H1 (cell line): Measurements from ENCODE around the gene KBTBD2. TPM values are rescaled to one million over a fixed set of nuclear protein-coding genes. Genes with fewer than 3 reads are reported as not detected.

ENCODE experiments used
- CTCF ChIA-PET: fragments of 300-600 bp; sonication (Branson Sonifier 250); formaldehyde crosslinking; loops from one replicate; lab custom pipeline; 2021; ENCODE audit not compliant: partially characterized antibody; lab: Charles Lee
- POLR2A ChIA-PET: fragments of 300-600 bp; sonication (Branson Sonifier 250); formaldehyde crosslinking; loops from one replicate; lab custom pipeline; 2021; ENCODE audit warnings: inconsistent platforms; ENCODE audit not compliant: partially characterized antibody; lab: Charles Lee
- DNase-seq, 2 experiments: peaks; one replicate each; pipeline versions ENCODE4 v3.0.0 to v3.0.0-alpha.2; 2010 to 2022; ENCODE audit warnings: low spot score in 2 of 2, low read depth in 1 of 2, mixed read lengths in 1 of 2
- FAIRE-seq: peaks from 2 replicates; lab custom pipeline; 2011; peaks lifted over from hg19 to GRCh38; lab: Jason Lieb, UNC
- H2AFZ ChIP-seq: 2 replicates; pipeline ENCODE4 v1.8.1; 2012; ENCODE audit warnings: low read length, inconsistent platforms
- H2AK5ac ChIP-seq: 2 replicates; pipeline ENCODE4 v1.6.1; 2013; ENCODE audit warnings: low read depth, low read length
- H2BK120ac ChIP-seq: replicated peaks from 2 replicates; pipeline ENCODE3; 2013; ENCODE audit warnings: low read depth, low read length, inconsistent platforms
- H2BK12ac ChIP-seq: 2 replicates; pipeline ENCODE4 v1.6.1; 2013; ENCODE audit warnings: low read depth, low read length
- H2BK15ac ChIP-seq: 2 replicates; pipeline ENCODE4 v1.6.1; 2013; ENCODE audit warnings: low read length
- H2BK20ac ChIP-seq: 2 replicates; pipeline ENCODE4 v1.6.1; 2013; ENCODE audit warnings: low read length
- H2BK5ac ChIP-seq: 2 replicates; pipeline ENCODE4 v1.6.1; 2013; ENCODE audit warnings: low read depth, low read length
- H3K14ac ChIP-seq: 2 replicates; pipeline ENCODE4 v1.6.1; 2013; ENCODE audit warnings: inconsistent platforms; ENCODE audit not compliant: insufficient read length
- H3K18ac ChIP-seq: 2 replicates; pipeline ENCODE4 v1.6.1; 2013; ENCODE audit warnings: low read length; ENCODE audit errors: extremely low read depth
- H3K23ac ChIP-seq: 2 replicates; pipeline ENCODE4 v1.6.1; 2013; ENCODE audit warnings: inconsistent platforms; ENCODE audit not compliant: insufficient read length
- H3K23me2 ChIP-seq: 2 replicates; pipeline ENCODE4 v1.6.1; 2013; ENCODE audit warnings: low read depth, low read length
- H3K27ac ChIP-seq: 2 replicates; pipeline ENCODE4 v1.6.1; 2011; ENCODE audit warnings: low read depth, low read length, inconsistent platforms
- H3K27me3 ChIP-seq, 4 experiments: replicated peaks in 1 of 4; 1 replicate in 1 of 4; 2 replicates in 3 of 4; pipeline versions ENCODE4 v1.6.1 to v1.8.1; 2011 to 2013; ENCODE audit warnings: low read length in 3 of 4, mild to moderate bottlenecking in 3 of 4, inconsistent platforms in 2 of 4, mixed read lengths in 2 of 4, moderate library complexity in 1 of 4; ENCODE audit not compliant: control insufficient read depth in 3 of 4, insufficient read depth in 3 of 4; ENCODE audit errors: extremely low read depth in 1 of 4
- H3K36me3 ChIP-seq, 4 experiments: 2 replicates each; pipeline versions ENCODE4 v1.6.1 to v1.8.1; 2011 to 2013; ENCODE audit warnings: mild to moderate bottlenecking in 4 of 4, low read length in 3 of 4, moderate library complexity in 2 of 4, control low read depth in 1 of 4, inconsistent platforms in 1 of 4; ENCODE audit not compliant: insufficient read depth in 4 of 4, control insufficient read depth in 2 of 4
- H3K4ac ChIP-seq: replicated peaks from 2 replicates; pipeline ENCODE3; 2013; ENCODE audit warnings: low read length, low read depth, mixed read lengths, inconsistent platforms; ENCODE audit not compliant: insufficient read length
- H3K4me1 ChIP-seq, 4 experiments: replicated peaks in 1 of 4; 1 replicate in 1 of 4; 2 replicates in 3 of 4; pipeline versions ENCODE4 v1.6.1 to v1.8.1; 2011 to 2013; ENCODE audit warnings: low read length in 3 of 4, inconsistent platforms in 2 of 4, mixed read lengths in 1 of 4; ENCODE audit not compliant: insufficient read depth in 4 of 4, control insufficient read depth in 3 of 4
- H3K4me2 ChIP-seq, 2 experiments: 2 replicates each; pipeline versions ENCODE4 v1.6.1 to v1.8.1; 2011 to 2013; ENCODE audit warnings: low read depth in 2 of 2, low read length in 2 of 2, control low read depth in 1 of 2, inconsistent platforms in 1 of 2, mild to moderate bottlenecking in 1 of 2; ENCODE audit not compliant: insufficient read depth in 1 of 2
- H3K4me3 ChIP-seq, 4 experiments: fragments of 200-600, 300-600 bp in 1 of 4; sonication (generic), shearing (Covaris generic), sonication (Bioruptor Twin) in 1 of 4; 2 replicates each; pipeline versions ENCODE4 v1.5.1 to v1.8.1; 2011 to 2016; ENCODE audit warnings: low read length in 4 of 4, low read depth in 3 of 4, control low read depth in 2 of 4, inconsistent platforms in 2 of 4, mild to moderate bottlenecking in 2 of 4, mixed read lengths in 1 of 4, moderate library complexity in 1 of 4; ENCODE audit not compliant: insufficient read depth in 2 of 4; ENCODE audit errors: extremely low read depth in 1 of 4
- H3K56ac ChIP-seq: replicated peaks from 2 replicates; pipeline ENCODE3; 2013; ENCODE audit warnings: low read depth, mild to moderate bottlenecking, mixed read lengths, low read length, inconsistent platforms; ENCODE audit not compliant: insufficient read length
- H3K79me1 ChIP-seq: 2 replicates; pipeline ENCODE4 v1.6.1; 2013; ENCODE audit warnings: low read depth, low read length, control low read depth
- H3K79me2 ChIP-seq, 2 experiments: 2 replicates each; pipeline versions ENCODE4 v1.6.1 to v1.8.1; 2012 to 2013; ENCODE audit warnings: low read length in 2 of 2, mild to moderate bottlenecking in 2 of 2, inconsistent platforms in 1 of 2; ENCODE audit not compliant: insufficient read depth in 2 of 2, control insufficient read depth in 1 of 2
- H3K9ac ChIP-seq, 4 experiments: replicated peaks in 1 of 4; 1 replicate in 1 of 4; 2 replicates in 3 of 4; pipeline versions ENCODE4 v1.6.1 to v1.8.1; 2011 to 2013; ENCODE audit warnings: low read depth in 3 of 4, low read length in 3 of 4, control low read depth in 2 of 4, mild to moderate bottlenecking in 2 of 4, moderate library complexity in 2 of 4, inconsistent platforms in 1 of 4; ENCODE audit errors: extremely low read depth in 1 of 4
- H3K9me3 ChIP-seq, 2 experiments: 2 replicates each; pipeline versions ENCODE4 v1.6.1 to v1.8.1; 2012 to 2013; ENCODE audit warnings: mild to moderate bottlenecking in 2 of 2, moderate library complexity in 2 of 2, control low read depth in 1 of 2, inconsistent platforms in 1 of 2, low read depth in 1 of 2, low read length in 1 of 2, mixed read lengths in 1 of 2; ENCODE audit not compliant: insufficient read depth in 2 of 2
- H4K20me1 ChIP-seq, 2 experiments: replicated peaks in 1 of 2; 2 replicates each; pipeline versions ENCODE3 to v1.8.1; 2011 to 2013; ENCODE audit warnings: inconsistent platforms in 2 of 2, low read length in 2 of 2, mild to moderate bottlenecking in 1 of 2; ENCODE audit not compliant: insufficient read depth in 2 of 2, control insufficient read depth in 1 of 2
- H4K5ac ChIP-seq: 2 replicates; pipeline ENCODE4 v1.6.1; 2013; ENCODE audit warnings: low read length, low read depth, mixed read lengths, inconsistent platforms; ENCODE audit not compliant: insufficient read length
- H4K8ac ChIP-seq: 2 replicates; pipeline ENCODE4 v1.8.0; 2013; ENCODE audit warnings: mild to moderate bottlenecking, moderate library complexity, low read length, inconsistent platforms; ENCODE audit not compliant: insufficient read depth; ENCODE audit errors: extremely low read depth
- H4K91ac ChIP-seq: replicated peaks from 2 replicates; pipeline ENCODE3; 2013; ENCODE audit warnings: low read length, mixed read lengths, inconsistent platforms; ENCODE audit not compliant: insufficient read length
- ASH2L ChIP-seq: fragments of 200-600, 300-600 bp; sonication (generic); IDR thresholded peaks from one replicate; pipeline ENCODE4 v1.7.1; 2017; ENCODE audit warnings: low read length
- CBX5 ChIP-seq: fragments of 300-800, 300-1000 bp; sonication (generic); IDR thresholded peaks from 2 replicates; pipeline ENCODE4 v1.7.1; 2016; ENCODE audit warnings: antibody characterized with exemption, low read length, low read depth
- CBX8 ChIP-seq: fragments of 300-800, 300-1000 bp; sonication (generic); IDR thresholded peaks from 2 replicates; pipeline ENCODE4 v1.7.1; 2016; ENCODE audit warnings: low read depth, low read length, borderline replicate concordance
- EGR1 ChIP-seq: IDR thresholded peaks from 2 replicates; pipeline ENCODE4 v1.6.1; 2011; ENCODE audit warnings: low read depth, low read length, borderline replicate concordance
- GABPA ChIP-seq: IDR thresholded peaks from 2 replicates; pipeline ENCODE4 v1.6.1; 2011; ENCODE audit warnings: mild to moderate bottlenecking, low read length, moderate library complexity, borderline replicate concordance; ENCODE audit not compliant: insufficient read depth
- JUND ChIP-seq: IDR thresholded peaks from 2 replicates; pipeline ENCODE4 v1.6.1; 2011; ENCODE audit warnings: mild to moderate bottlenecking, improper control_type of control experiment, low read length
- KDM1A ChIP-seq: fragments of 200-600, 300-600 bp; sonication (generic); IDR thresholded peaks from 2 replicates; pipeline ENCODE4 v1.7.1; 2016; ENCODE audit warnings: mild to moderate bottlenecking, low read length, borderline replicate concordance
- PHF8 ChIP-seq: fragments of 200-600 bp; sonication (generic); conservative IDR thresholded peaks from 2 replicates; pipeline ENCODE4 v1.7.1; 2012; ENCODE audit warnings: low read depth, mild to moderate bottlenecking, inconsistent platforms, low read length, moderate library complexity
- RAD21 ChIP-seq, 2 experiments: IDR thresholded peaks in 1 of 2; conservative IDR thresholded peaks in 1 of 2; 2 replicates each; pipeline ENCODE4 v1.6.1; 2011; ENCODE audit warnings: low read depth in 2 of 2, low read length in 2 of 2, improper control_type of control experiment in 1 of 2, inconsistent platforms in 1 of 2, mild to moderate bottlenecking in 1 of 2, moderate library complexity in 1 of 2
- SRF ChIP-seq: IDR thresholded peaks from 2 replicates; pipeline ENCODE4 v1.6.1; 2011; ENCODE audit warnings: mild to moderate bottlenecking, low read depth, low read length, moderate library complexity
- TCF12 ChIP-seq: IDR thresholded peaks from 2 replicates; pipeline ENCODE4 v1.6.1; 2011; ENCODE audit warnings: low read depth, mild to moderate bottlenecking, low read length
- WGBS, 2 experiments: shearing (Covaris generic) in 1 of 2; methylation state at CpG; one replicate each; pipeline versions ENCODE4 v1.1.6 to v1.1.7; 2013 to 2015; ENCODE audit warnings: low lambda C conversion rate in 2 of 2, mixed read lengths in 2 of 2, inconsistent platforms in 1 of 2, low coverage in 1 of 2, missing lambda C conversion rate in 1 of 2; ENCODE audit not compliant: insufficient replicate concordance in 2 of 2, insufficient coverage in 1 of 2, insufficient read length in 1 of 2; ENCODE audit errors: extremely low coverage in 1 of 2, missing lambda C conversion rate in 1 of 2; 5-methylcytosine and 5-hydroxymethylcytosine counted together
- polyA plus RNA-seq, 7 experiments: library from polyadenylated mRNA; depleted of rRNA in 3 of 7; stranded (reverse) in 5 of 7; unstranded in 2 of 7; fragments of >200 nt in 5 of 7; fragments of 200-250 nt in 2 of 7; gene quantifications; 1 replicate in 5 of 7; 2 replicates in 1 of 7; 4 replicates in 1 of 7; pipeline versions ENCODE4 v1.2.1 to v1.2.3, GENCODE V29; 2011 to 2013; ENCODE audit warnings: missing spikeins in 2 of 7, mixed read lengths in 2 of 7
- total RNA-seq: library from RNA; stranded (reverse); fragmentation: NEBNext Ultra II Directional; extraction: Animal tissue kit (Norgen Biotek cat#: 25700); gene quantifications from 2 replicates; pipeline ENCODE4 v1.2.1, GENCODE V29; 2021

Gene KBTBD2
- total and polyA plus RNA-seq, 2 of the 8 experiments (the other 6 are each of a cell fraction or from before 2014, with no cell fraction given), result 13.1 to 25.7 TPM

DNA sequence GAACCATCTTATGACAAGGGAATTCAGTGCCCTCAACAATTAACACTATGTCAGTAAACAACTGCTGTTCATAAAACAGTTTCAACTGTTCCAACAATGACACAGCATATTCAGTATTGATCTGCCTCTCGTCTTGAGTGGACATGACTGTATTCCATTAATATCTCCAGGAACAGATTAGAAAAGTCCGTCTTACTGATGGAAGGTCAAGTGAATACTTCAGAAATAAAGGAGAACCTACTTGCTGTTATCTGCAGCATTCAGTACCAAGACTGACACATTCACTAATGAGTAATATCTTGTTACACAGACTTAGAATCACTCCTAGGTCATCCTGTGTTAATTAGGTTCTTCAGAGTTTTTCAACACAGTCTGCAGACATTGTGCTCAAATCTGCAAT, 12.1 kb downstream of the KBTBD2 start:
- TF ChIP-seq RAD21 (IDR thresholded peaks at IDR 0.05 in 1 of 2, conservative IDR thresholded peaks at IDR 0.05 in 1 of 2; ENCODE audit: low read depth in 2 of 2, low read length in 2 of 2) (no peak), ASH2L (no peak), EGR1 (no peak), GABPA (no peak), CBX8 (no peak), CBX5 (no peak), TCF12 (no peak), PHF8 (no peak), JUND (no peak), KDM1A (no peak), SRF (no peak)
- TF ChIP-seq, all 59 proteins: peak for 0
- Histone ChIP-seq H3K79me2 (peaks cover 0 to 62% of the 10 kb centered on the region in 2 experiments; a peak in 2 of 4 replicates), H3K27ac (no peak overlapping the region), H2BK5ac (no peak overlapping the region), H3K4me3 (no peak overlapping the region), H3K4me2 (no peak overlapping the region), H2AFZ (no peak overlapping the region), H3K4me1 (no peaks in the 10 kb centered on the region), H3K23me2 (no peaks in the 10 kb centered on the region), H4K91ac (no peak overlapping the region), H3K36me3 (peaks cover 0 to 6% (median 3%) of the 10 kb centered on the region in 4 experiments; a peak in 5 of 8 replicates), H3K4ac (no peak overlapping the region), H3K9me3 (no peaks in the 10 kb centered on the region), H4K20me1 (peaks cover 0 to 7% of the 10 kb centered on the region in 2 experiments), H2BK12ac (no peak overlapping the region), H3K79me1 (no peaks in the 10 kb centered on the region; the same call in 1 of the 2 replicates), H3K9ac (no peak overlapping the region), H3K18ac (no peak overlapping the region), H2BK20ac (no peak overlapping the region), H2AK5ac (no peak overlapping the region), H3K23ac (no peak overlapping the region), H4K8ac (no peak overlapping the region), H2BK120ac (no peak overlapping the region), H3K56ac (no peak overlapping the region), H4K5ac (no peak overlapping the region), H3K14ac (no peak overlapping the region), H3K27me3 (no peaks in the 10 kb centered on the region), H2BK15ac (no peak overlapping the region)
- DNase-seq (no peak), FAIRE-seq (no peak)
- POLR2A ChIA-PET, result no interaction called here
- 88% methylated on average over 2 of the region's 2 CpGs; no CpG with 5 or more reads in 1 of the 2 experiments for WGBS, 2 experiments
- CTCF ChIA-PET, result interaction anchor here (1.0 to 2.8 kb wide), 2 partner anchors 10 to 33 kb away, joined by 4 to 10 read pairs; no protein-coding TSS in a partner anchor
